Activated CD8-positive, alpha-beta memory T cell treated with anti-CD3 and anti-CD28 coated beads, Interleukin-2, amount 50 U/mL, for 1 hour (primary cell): ENCODE data around the gene S100B.
A peak's percentile ranks its signal among the peaks of the same experiment; 100 is the strongest.
"Not testable (repeated sequence)": the region's sequence is repeated elsewhere in the genome, so short reads cannot be mapped to it uniquely, and the experiment has no call there.

Experiments used
- DNase-seq: peaks from one replicate; pipeline ENCODE4 v3.0.0-alpha.2; 2020; ENCODE audit errors: extremely low read depth

Gene S100B

DNA sequence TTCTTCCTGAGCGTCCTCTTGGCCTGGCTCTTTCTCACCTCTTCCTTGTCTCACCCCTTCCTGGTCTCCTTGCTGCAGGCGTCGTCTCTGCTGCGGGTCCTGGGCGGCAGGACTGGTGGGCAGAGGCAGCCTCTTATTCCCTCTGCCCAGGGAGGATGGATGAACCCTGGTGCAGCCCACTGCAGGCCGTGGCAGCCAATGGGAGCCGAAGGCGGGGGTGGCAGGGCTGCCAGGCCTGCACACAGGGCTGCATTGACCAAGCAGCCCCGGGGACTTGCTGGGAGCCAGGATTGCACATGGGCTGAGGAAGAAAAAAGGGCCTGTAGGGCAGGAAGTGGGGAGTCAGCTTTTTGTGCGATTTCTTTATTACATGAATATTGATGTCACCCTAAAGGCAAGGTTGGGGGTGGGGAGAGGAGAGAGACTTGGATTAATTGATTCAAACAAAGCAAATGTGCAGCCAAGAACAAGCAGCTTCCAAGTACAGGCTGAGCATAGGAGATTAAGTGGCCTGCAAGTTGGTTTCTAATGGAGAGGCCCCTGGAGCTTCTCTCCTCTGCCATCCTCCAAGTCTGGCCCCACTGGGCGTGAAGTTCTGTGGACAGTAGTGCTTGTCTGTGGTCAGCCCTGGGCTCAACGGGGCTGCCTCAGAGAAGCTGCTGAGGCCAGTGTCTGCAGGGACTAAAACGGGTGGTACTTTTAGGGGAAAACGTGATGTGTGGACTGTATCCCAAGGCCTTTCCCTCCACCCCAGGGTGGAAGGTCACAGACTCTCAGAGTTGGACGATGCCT lies at the start of gene S100B:
TSS of gene S100B (minus strand) at position 108 of the 792 bp plus-strand sequence. CDS start 2,667 bp downstream, outside the sequence.
- no peak for DNase-seq

DNA sequence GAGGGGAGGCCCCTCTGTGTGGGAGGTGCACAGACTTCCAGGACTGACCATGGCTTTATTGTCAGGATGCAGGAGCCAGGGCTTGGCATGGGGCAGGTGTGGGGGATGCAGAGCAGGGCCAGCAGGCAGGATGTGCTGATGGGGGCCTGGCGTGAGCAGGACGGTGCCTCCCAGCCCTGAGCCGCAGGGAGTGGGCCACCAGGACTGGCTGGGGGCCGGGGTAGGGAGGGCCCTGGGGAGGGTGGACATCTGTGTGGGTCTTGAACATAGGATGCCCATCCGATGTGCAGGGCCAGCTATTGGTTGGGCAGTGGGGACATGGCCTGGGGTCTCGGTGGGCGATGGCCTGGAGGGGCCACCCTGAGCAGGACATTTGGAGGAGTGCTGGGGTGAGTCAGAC lies 46.2 kb upstream of the S100B start:
- DNase-seq = no peak

DNA sequence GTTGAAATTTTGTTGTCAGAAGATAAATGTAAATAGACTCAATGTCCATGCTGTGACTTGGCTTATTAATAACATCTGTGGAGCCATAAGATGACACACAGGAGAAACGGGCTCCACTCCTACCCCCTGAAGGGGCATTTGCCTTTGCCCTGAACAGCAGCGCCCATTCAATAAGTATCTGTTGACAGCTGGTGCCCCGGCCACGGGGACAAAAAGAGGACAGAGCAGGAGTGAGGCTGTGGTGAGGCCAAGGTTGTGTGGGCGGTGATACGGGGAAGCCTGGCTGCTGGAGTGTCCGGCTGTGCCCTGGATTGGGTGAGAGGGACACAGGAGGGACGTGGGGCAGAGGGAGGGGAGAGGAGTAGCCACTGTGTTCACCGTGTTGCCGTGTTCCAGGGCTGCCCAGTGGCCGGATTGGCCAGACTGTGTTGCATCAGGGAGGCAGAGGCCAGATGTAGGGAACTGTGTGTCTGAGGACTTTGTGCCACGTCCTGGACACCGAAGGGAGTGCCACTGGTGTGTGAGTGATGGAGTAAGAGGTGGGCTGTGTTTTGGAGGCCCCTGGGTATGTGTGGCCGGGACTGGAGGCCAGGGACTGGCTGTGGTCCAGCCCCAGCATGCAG lies 45.7 kb upstream of the S100B start:
- DNase-seq = no peak

DNA sequence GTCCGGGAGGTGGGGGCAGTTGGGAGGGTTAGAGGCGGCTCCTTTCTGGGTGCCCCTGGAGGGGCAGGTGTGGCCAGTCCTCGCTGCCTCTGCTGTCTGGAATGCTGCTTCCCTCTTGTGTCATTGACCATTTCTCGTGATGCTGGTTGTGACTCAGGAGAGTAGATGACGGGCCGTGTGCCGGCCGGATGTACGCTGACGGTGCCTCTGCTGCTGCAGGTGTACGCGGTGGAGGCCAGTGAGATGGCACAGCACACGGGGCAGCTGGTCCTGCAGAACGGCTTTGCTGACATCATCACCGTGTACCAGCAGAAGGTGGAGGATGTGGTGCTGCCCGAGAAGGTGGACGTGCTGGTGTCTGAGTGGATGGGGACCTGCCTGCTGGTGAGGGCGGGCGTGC lies 44.5 kb upstream of the S100B start:
- DNase-seq = no peak

DNA sequence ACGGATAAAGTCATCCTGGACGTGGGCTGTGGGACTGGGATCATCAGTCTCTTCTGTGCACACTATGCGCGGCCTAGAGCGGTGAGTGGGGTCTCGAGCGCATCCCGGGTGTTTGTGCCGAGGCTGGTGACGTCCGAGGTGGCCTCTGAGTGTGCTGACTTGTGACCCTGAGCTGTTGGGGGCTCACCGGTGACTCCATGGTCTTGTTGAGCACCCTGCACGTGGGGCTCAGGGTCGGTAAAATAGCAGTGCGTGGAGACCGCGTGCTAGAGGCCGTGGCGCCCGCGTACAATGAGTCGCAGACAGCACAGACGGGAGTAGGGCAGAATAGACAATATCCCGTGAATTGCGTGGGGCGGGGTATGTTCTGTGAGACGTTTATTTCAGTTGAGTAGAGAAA lies 43.7 kb upstream of the S100B start:
- no peak for DNase-seq

DNA sequence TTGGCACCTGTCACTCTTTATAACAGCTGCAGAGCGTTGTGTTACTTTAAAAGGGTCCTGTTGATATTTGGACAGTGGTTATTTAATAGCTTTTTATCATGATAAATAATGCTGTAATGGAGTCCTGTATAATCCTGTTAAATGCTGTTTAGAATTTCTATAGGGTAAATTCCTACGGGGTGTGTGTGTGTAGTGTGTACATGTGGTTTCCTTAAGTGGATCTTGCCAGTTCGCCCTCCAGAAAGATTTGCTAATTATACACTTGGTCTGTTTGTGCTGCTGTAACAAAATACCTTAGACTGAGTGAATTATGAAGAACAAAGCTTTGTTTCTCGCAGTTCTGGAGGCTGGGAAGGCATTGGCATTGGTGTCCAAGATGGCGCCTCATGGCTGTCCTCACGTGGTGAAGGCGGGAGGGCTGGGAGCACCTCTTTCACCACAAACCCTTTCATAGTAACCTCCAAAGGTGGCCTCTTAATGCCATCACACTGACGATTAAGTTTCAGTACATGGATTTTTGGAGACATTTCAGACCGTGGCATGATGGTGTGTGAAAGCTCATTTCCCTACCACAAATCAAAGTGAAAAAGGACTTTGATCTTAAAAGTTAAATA lies 41.8 kb upstream of the S100B start:
- no peak for DNase-seq

DNA sequence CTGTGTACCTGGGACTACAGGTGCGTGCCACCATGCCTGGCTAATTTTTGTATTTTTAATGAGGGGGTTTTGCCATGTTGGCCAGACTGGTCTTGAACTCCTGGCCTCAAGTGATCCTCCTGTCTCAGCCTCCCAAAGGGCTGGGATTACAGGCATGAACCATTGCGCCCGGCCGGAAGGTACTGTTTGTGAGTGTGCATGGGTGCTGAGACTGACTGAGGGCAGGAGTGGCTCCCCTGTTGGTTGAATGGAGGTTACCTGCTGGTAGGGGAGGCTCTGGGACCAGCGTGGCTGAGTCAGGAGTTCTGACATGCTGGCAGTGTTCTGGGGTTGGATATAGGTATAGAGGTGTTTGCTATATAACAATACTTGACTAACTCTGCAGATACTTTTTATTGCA lies 41.0 kb upstream of the S100B start:
- no peak for DNase-seq

DNA sequence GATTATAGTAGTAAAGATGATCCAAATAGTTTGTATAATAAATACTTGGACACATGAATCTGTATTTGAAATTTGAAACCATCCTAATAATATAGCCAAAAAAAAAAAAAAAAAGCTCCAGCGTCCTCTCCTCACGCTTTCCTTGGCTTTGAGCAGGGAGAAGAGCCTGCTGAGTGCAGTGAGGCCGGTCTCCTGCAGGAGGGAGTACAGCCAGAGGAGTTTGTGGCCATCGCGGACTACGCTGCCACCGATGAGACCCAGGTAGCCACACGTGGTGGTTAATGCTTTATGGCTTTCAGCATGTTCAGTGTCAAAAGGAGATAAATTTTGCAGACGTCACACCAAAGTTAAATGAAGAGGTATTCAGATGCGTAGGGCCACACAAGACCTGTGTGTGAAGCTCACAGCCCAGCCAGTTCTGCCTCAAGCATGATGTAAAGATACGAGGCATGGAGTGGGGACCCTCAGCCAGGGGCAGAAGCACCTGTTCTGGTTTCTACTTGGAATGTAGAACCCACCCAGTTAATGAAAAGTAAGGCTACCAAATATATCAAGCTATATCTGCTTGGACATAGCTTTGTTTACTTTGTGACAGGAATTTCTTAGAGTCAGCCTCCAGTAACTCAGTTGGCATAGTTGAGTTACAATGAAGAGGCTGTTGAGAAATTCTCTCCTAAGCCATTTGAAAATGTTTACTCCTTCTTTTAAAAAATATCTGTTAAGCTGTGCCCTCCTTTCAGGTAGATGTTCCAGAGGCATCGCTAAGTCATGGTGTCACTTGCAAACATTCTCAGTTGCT lies 38.7 kb upstream of the S100B start:
- DNase-seq = no peak

DNA sequence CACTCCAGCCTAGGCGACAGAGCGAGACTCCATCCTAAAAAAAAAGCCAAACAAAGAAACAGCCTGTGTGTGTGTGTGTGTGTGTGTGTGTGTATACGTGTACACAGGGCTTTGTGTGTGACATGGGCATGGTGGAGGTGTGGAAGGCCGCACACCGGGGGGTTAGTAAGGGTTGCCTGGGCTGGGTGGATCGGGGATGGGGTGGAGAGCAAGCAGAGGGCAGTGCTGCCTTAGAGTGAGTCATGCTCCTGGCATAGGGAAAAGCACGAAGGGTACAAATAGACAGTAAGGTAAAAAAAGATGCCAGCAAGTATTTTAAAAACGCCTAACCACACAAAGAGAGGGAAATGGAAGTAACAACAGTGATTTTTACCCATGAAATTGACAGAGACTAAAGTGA lies 36.8 kb upstream of the S100B start:
- DNase-seq = no peak

DNA sequence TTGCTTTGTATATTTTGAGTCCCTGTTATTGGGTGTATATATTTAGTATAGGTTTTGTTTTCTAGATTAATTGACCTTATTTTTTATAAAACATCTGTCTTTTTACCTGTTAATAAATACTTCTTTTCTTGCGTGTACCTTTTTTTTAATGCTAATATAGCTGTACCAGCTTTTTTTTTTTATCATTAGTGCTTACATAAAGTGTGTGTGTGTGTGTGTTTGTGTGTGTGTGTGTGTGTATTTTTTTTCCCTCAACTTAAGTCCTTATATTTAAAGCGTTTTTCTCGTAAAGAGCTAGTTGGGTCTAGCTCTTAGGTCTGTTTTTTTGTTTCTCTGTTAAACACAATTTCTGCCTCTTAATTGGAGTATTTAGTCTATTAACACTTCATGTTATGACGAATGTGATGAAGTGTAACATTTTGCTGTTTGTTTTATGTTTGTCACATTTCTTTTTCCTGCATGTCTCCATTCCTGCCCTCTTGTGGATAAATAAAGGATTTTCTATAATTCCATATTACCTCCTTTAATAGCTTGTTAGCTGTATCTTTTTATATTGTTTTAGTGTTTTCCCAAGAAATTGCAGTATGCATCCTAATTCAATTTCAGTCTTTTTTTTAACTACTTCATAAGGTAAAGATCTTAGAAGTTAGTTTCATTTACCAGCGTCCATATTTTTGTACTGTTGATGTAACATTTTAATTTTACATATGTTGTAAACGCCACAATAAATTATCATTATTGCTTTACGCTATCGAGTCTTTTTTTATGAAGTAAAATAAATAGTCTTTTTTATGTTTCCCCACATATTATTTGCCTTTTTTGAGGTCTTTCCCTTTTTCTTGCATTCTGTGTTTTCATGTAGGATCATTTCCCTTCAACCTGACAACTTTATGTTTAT lies 34.9 kb upstream of the S100B start:
- DNase-seq = no peak

DNA sequence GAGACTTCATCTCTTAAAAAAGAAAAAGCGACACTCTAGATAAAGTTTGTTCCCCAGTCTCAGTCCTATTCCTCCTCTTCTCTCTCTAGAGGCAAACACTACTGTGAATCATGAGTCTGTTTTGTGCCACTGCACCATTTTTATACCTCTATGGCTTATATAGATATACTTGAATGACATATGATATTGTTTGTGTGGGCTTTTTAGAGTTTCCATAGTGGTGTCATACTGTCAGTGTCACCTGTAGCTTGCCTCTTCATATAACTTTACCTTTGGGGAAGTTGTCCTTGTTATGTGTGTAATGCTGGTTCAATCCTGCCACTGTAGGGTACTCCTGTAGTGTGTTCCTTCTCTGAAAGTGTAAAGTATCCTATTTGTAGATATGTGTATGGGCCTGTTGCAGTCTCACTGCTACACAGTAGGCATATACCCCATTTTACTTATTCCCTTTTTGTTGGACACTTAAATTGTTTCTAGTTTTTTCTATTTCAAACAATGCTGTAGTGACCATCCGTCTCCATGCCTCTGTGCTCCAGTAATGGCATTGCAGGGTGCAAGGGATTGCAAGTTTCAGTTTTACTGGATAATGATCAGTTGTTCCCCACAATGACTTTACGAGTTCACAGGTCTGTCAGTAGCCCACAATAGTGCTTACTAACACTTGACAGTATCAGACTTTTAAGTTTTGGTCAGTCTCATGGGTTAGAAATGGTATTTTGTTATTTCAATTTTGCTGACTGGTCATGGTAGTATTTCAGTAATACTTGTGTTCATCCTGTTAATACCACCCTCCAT lies 33.3 kb upstream of the S100B start:
- DNase-seq = no peak

DNA sequence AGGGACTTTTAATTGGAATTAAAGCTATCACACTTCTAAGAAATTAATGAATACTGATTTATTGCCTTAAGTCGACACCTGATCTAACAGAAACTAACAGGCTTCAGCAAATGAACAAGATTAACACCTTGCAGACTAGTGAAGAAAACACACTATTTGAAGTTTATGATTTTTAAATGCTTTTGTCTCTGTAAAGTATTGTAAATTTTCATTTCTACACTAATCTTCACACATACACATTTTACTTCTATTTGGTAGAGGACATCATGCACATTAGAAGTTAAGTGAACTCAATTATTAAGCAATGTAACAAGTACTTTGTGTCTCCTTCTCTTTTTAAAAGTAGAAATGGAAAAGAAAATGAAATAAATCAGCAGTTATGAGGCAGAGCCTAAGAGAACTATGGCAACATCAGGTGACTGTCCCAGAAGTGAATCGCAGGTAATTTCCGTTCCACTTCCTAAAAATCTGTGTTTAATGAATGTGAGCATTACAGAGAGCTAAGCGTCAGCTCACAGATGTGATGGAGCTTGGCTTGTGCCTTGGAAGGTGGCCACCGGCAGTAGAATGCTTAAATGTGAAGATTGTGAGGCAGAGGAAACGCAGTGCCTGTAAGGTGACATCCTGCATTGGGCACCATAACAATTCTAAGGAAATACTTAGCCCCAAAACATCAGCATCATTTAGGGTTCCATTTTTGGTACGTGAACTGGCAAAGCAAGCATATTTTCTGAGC lies 31.8 kb upstream of the S100B start:
- no peak for DNase-seq

DNA sequence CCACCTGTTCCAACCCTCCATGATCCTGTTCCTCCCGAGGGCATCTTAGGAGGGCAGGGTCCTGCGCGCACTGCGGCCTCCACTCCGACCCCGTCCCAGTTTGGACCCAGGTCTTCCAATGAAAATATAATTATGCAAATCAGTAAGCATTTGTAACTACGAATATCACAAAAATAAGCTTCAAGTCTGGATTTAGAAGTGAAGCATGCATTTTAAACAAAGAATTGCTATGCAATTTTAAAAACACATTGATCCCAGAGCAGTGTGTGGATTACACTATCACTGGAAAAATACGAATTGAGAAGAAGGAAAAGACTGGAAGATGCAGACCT lies 31.3 kb upstream of the S100B start:
- no peak for DNase-seq

DNA sequence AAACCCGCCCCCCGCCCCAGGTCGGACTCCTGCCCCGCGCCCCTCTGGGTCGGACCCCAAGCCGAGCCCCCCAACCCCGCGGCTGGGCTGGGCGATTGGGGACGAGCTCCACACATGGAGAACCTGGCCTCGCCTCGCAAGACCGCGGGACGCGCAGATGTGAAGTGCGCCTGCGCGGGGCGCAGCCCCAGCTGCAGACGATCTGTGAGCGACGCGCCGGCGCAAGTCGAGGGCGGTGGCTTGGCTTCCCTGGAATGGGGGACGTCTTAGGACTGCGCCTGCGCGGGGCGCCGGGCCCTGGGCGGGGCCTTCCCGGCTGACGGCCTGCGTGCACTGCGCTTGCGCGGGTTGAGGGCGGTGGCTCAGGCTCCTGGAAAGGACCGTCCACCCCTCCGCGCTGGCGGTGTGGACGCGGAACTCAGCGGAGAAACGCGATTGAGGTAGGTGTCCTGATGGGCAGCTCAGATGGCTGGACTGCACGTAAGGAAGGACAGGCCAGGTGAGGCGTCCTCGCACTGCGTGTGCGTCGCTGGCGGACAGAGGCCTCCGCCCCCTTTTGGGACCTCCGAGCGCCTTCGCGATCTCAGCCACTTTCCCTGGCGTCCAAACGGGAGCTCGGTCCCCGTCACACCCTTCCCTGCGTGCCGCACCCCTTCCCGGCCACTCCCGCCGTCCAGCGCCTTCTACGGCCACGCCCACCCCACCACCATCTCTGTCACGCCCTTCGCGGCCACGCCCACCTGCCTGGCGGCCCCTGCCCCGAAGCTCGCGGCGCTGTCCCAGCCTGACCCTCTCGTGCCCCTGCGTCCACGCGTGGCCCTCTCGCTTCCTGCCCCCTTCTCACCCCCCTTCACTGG lies 30.7 kb upstream of the S100B start, which contains the start of gene PRMT2:
TSS of gene PRMT2 (plus strand) at position 351 of the 857 bp plus-strand sequence. CDS start 1,278 bp downstream, outside the sequence.
- DNase-seq = peak; percentile 93

DNA sequence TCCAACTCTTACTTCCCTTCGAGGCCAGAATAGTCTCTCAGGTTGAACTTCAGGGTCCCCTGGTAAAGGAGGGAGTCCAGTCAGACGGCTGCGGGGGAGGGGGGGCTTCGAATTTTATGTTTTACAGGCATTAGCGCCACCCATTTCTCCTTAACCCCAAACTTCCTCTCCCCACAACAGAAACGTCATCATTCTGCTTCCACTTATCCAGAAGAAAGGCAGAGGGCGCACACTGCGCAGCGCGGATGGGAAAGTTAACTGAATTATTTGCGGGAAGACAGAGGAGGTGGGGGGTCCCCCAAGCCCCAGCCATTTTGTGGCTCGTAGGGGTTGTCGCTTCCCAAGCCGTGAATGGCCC lies 30.1 kb upstream of the S100B start:
- DNase-seq = no peak

DNA sequence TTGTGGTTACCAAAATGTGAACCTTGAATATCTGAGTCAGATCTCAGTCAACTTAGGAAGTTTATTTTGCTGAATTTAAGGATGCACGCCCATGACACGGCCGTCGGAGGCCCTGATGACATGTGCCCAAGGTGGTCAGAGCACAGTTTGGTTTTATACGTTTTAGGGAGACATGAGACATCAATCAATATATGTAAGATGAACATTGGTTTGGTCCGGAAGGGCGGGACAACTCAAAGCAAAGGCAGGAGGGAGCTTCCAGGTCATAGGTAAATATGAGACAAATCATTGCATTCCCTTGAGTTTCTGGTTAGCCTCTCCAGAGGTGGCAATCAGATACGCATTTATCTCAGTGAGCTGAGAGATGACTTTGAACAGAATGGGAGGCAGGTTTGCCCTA lies 29.5 kb upstream of the S100B start:
- DNase-seq = no peak

DNA sequence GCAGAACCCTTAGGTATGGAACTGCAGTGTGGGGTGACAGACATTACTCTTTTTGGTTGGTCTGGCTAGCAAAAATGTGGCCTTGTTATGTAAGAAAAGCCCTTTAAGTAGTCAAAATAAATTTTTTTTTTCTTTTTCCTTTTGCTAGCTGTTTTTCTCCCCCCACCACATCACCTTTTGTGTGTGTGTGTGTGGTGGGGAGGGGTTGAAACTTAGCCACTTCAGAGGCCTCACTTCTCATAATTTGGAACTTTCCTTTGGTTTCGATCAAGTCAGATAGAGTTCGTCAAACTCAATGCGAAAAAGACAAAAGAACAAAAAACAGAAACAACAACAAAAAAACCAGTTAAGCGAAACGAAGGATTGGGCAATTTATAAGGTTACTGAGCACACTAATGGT lies 28.7 kb upstream of the S100B start:
- peak; percentile 46 for DNase-seq

DNA sequence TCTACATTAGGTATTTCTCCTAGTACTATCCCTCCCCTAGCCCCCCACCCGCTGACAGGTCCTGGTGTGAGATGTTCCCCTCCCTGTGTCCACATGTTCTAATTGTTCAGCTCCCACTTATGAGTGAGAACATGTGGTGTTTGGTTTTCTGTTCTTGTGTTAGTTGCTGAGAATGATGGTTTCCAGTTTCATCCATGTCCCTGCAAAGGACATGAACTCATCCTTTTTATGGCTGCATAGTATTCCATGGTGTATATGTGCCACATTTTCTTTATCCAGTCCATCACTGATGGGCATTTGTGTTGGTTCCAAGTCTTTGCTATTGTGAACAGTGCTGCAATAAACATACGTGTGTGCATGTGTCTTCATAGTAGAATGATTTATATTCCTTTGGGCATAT lies 26.0 kb upstream of the S100B start:
- not testable (repeated sequence) for DNase-seq

DNA sequence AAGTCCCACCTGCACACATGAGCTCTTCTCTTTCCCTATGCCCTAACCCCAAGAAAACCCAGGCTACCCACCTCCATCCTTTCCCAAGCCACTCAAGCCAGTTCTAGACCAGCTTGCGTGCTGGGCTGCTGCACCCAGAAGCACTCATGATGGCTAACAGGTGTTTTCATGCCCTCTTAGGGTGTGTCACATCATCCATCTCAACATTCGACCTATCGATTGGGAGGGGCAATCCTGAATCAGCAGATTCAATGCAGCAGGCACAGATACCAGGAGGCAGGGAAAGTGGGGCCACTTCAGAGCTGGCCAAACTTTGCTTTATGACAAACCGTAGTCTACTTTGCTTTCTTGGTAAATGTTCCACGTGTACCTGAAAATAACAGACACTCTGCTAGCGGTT lies 24.0 kb upstream of the S100B start:
- DNase-seq = no peak
